ENCODE data around the gene MOG.
"Not testable (repeated sequence)": the region's sequence is repeated elsewhere in the genome, so short reads cannot be mapped to it uniquely, and the experiment has no call there.

MOG gene

GRCh38 chr6:29641430-29642148, 15.3 kb upstream of the MOG start:
- peak; percentile 95 to 96 for ATAC-seq

GRCh38 chr6:29647927-29648642, 8.8 kb upstream of the MOG start:
- no peak for ATAC-seq

- ATAC-seq: peak; percentile 96 to 97
These were observed 6.9 kb upstream of the MOG start for GRCh38 chr6:29649701-29650673.

- no peak for ATAC-seq
These were observed 5.3 kb upstream of the MOG start for GRCh38 chr6:29651413-29652197.

GRCh38 chr6:29652198-29652584, 4.7 kb upstream of the MOG start:
- no peak for ATAC-seq

- no peak for ATAC-seq
These were observed 3.3 kb upstream of the MOG start for GRCh38 chr6:29653452-29654038.

- no peak for ATAC-seq
These were observed 1.2 kb upstream of the MOG start for GRCh38 chr6:29655658-29656057.

- ATAC-seq: no peak
These were observed 735 bp upstream of the MOG start for GRCh38 chr6:29656157-29656556.

GRCh38 chr6:29661071-29661470, 4.2 kb downstream of the MOG start:
- ATAC-seq: no peak

GRCh38 chr6:29661502-29662141, 4.7 kb downstream of the MOG start:
- not testable (repeated sequence) for ATAC-seq

- ATAC-seq: no peak
These were observed 6.6 kb downstream of the MOG start for GRCh38 chr6:29663300-29664042.

GRCh38 chr6:29665942-29666825, 9.3 kb downstream of the MOG start:
- ATAC-seq: no peak

GRCh38 chr6:29666826-29667130, 9.9 kb downstream of the MOG start:
- ATAC-seq: no peak

GRCh38 chr6:29667158-29667557, 10.3 kb downstream of the MOG start:
- ATAC-seq: no peak

GRCh38 chr6:29671026-29671425, 14.1 kb downstream of the MOG start:
- ATAC-seq: no peak

- not testable (repeated sequence) for ATAC-seq
These were observed 15.2 kb downstream of the MOG start for GRCh38 chr6:29672116-29672515.

- ATAC-seq: no peak
These were observed 16.3 kb downstream of the MOG start for GRCh38 chr6:29673161-29673560.

- ATAC-seq: no peak
These were observed 17.1 kb downstream of the MOG start for GRCh38 chr6:29674008-29674407.

- no peak for ATAC-seq
These were observed 18.7 kb downstream of the MOG start for GRCh38 chr6:29675561-29675960.

All from activated CD4-positive, CD25-positive, alpha-beta regulatory T cell treated with anti-CD3 and anti-CD28 coated beads, Interleukin-2, amount 50 U/mL, for 24 hours (primary cell).